H1 (cell line): Measurements from ENCODE around the gene NXT1. TPM values are rescaled to one million over a fixed set of nuclear protein-coding genes. Genes with fewer than 3 reads are reported as not detected.

Source experiments
- CBX5 ChIP-seq: fragments of 300-800, 300-1000 bp; sonication (generic); IDR thresholded peaks from 2 replicates; pipeline ENCODE4 v1.7.1; 2016; ENCODE audit warnings: antibody characterized with exemption, low read length, low read depth
- CHD1 ChIP-seq: IDR thresholded peaks from 2 replicates; pipeline ENCODE4 v1.6.1; 2012; ENCODE audit warnings: low read depth, low read length, improper control_type of control experiment
- CTBP2 ChIP-seq: IDR thresholded peaks from 2 replicates; pipeline ENCODE4 v1.7.0; 2011; ENCODE audit warnings: borderline replicate concordance, mild to moderate bottlenecking, moderate library complexity, mixed read lengths, low read length; ENCODE audit not compliant: insufficient read depth, insufficient read length
- KDM5A ChIP-seq: fragments of 200-600 bp; IDR thresholded peaks from 2 replicates; pipeline ENCODE4 v1.7.1; 2012; ENCODE audit warnings: mild to moderate bottlenecking, low read length, inconsistent platforms, mixed read lengths
- SIN3A ChIP-seq, 2 experiments: IDR thresholded peaks in 1 of 2; conservative IDR thresholded peaks in 1 of 2; 2 replicates each; pipeline ENCODE4 v1.6.1; 2011 to 2012; ENCODE audit warnings: low read length in 2 of 2, improper control_type of control experiment in 1 of 2, low read depth in 1 of 2, mild to moderate bottlenecking in 1 of 2
- TEAD4 ChIP-seq: IDR thresholded peaks from 2 replicates; pipeline ENCODE4 v1.6.1; 2012; ENCODE audit warnings: low read depth, low read length, inconsistent platforms, mixed read lengths
- polyA plus RNA-seq, 7 experiments: library from polyadenylated mRNA; depleted of rRNA in 3 of 7; stranded (reverse) in 5 of 7; unstranded in 2 of 7; fragments of >200 nt in 5 of 7; fragments of 200-250 nt in 2 of 7; gene quantifications; 1 replicate in 5 of 7; 2 replicates in 1 of 7; 4 replicates in 1 of 7; pipeline versions ENCODE4 v1.2.1 to v1.2.3, GENCODE V29; 2011 to 2013; ENCODE audit warnings: missing spikeins in 2 of 7, mixed read lengths in 2 of 7
- total RNA-seq: library from RNA; stranded (reverse); fragmentation: NEBNext Ultra II Directional; extraction: Animal tissue kit (Norgen Biotek cat#: 25700); gene quantifications from 2 replicates; pipeline ENCODE4 v1.2.1, GENCODE V29; 2021
- TF ChIP-seq, protein P1 (sequence below): fragments of 300-600 bp; sonication (generic); IDR thresholded peaks from 2 replicates; pipeline ENCODE4 v1.7.1; 2012; ENCODE audit warnings: low read length, moderate library complexity, mild to moderate bottlenecking, inconsistent platforms; ENCODE audit not compliant: insufficient replicate concordance
- TF ChIP-seq, protein P2 (sequence below): IDR thresholded peaks from 2 replicates; pipeline ENCODE4 v1.6.1; 2012; ENCODE audit warnings: inconsistent platforms

NXT1 gene
- total and polyA plus RNA-seq, 2 of the 8 experiments (the other 6 are each of a cell fraction or from before 2014, with no cell fraction given): 23.1 to 26.5 TPM

DNA sequence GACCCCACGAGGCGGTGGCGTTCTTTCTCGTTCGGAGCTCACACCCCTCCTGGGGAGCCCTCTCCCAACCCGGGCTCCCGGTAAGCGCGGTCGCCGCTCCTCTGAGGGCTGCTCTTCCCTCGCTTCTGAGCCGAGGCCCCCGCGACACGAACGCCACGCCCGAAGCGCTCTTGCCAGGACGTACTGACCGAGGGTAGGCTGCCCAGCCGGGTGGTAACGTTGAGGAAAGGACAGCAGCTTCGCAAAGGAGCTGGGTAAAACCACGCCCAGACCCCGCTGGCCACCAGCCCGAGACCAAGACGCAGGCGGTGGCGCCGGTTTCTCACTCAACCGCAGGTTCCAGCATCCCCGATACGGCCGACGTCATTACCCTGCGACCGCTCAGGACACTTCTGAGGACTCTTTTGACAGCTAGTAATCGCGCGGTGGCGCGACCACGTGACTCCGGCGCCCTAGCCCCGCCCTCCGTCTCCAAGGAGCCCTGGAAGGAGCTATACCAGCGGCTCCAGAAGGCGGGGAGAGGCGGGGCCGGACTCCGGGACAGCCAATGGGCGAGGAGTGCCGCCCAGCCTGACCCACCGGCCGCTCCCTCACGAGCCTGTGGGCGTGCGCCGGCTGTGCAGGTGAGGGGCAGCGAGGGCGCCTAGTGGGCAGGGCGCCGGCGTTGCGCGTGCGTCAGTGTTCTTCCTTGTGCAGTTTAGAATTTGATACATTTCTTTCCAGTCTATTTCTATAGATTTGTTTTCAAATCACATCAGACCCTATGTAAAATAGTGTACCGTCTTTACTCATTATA lies 7.4 kb downstream of the NXT1 start (continued):
- TF ChIP-seq CHD1 (no peak), CTBP2 (no peak), SIN3A (conservative IDR thresholded peaks at IDR 0.05 in 1 of 2, IDR thresholded peaks at IDR 0.05 in 1 of 2; ENCODE audit: low read depth in 1 of 2, low read length in 2 of 2) (peak; percentile 93 to 99), KDM5A (0 out of 2 replicates have a peak, but pooled peaks have one; percentile 45), CBX5 (no peak), TEAD4 (no peak)
- TF ChIP-seq, protein P1, sequence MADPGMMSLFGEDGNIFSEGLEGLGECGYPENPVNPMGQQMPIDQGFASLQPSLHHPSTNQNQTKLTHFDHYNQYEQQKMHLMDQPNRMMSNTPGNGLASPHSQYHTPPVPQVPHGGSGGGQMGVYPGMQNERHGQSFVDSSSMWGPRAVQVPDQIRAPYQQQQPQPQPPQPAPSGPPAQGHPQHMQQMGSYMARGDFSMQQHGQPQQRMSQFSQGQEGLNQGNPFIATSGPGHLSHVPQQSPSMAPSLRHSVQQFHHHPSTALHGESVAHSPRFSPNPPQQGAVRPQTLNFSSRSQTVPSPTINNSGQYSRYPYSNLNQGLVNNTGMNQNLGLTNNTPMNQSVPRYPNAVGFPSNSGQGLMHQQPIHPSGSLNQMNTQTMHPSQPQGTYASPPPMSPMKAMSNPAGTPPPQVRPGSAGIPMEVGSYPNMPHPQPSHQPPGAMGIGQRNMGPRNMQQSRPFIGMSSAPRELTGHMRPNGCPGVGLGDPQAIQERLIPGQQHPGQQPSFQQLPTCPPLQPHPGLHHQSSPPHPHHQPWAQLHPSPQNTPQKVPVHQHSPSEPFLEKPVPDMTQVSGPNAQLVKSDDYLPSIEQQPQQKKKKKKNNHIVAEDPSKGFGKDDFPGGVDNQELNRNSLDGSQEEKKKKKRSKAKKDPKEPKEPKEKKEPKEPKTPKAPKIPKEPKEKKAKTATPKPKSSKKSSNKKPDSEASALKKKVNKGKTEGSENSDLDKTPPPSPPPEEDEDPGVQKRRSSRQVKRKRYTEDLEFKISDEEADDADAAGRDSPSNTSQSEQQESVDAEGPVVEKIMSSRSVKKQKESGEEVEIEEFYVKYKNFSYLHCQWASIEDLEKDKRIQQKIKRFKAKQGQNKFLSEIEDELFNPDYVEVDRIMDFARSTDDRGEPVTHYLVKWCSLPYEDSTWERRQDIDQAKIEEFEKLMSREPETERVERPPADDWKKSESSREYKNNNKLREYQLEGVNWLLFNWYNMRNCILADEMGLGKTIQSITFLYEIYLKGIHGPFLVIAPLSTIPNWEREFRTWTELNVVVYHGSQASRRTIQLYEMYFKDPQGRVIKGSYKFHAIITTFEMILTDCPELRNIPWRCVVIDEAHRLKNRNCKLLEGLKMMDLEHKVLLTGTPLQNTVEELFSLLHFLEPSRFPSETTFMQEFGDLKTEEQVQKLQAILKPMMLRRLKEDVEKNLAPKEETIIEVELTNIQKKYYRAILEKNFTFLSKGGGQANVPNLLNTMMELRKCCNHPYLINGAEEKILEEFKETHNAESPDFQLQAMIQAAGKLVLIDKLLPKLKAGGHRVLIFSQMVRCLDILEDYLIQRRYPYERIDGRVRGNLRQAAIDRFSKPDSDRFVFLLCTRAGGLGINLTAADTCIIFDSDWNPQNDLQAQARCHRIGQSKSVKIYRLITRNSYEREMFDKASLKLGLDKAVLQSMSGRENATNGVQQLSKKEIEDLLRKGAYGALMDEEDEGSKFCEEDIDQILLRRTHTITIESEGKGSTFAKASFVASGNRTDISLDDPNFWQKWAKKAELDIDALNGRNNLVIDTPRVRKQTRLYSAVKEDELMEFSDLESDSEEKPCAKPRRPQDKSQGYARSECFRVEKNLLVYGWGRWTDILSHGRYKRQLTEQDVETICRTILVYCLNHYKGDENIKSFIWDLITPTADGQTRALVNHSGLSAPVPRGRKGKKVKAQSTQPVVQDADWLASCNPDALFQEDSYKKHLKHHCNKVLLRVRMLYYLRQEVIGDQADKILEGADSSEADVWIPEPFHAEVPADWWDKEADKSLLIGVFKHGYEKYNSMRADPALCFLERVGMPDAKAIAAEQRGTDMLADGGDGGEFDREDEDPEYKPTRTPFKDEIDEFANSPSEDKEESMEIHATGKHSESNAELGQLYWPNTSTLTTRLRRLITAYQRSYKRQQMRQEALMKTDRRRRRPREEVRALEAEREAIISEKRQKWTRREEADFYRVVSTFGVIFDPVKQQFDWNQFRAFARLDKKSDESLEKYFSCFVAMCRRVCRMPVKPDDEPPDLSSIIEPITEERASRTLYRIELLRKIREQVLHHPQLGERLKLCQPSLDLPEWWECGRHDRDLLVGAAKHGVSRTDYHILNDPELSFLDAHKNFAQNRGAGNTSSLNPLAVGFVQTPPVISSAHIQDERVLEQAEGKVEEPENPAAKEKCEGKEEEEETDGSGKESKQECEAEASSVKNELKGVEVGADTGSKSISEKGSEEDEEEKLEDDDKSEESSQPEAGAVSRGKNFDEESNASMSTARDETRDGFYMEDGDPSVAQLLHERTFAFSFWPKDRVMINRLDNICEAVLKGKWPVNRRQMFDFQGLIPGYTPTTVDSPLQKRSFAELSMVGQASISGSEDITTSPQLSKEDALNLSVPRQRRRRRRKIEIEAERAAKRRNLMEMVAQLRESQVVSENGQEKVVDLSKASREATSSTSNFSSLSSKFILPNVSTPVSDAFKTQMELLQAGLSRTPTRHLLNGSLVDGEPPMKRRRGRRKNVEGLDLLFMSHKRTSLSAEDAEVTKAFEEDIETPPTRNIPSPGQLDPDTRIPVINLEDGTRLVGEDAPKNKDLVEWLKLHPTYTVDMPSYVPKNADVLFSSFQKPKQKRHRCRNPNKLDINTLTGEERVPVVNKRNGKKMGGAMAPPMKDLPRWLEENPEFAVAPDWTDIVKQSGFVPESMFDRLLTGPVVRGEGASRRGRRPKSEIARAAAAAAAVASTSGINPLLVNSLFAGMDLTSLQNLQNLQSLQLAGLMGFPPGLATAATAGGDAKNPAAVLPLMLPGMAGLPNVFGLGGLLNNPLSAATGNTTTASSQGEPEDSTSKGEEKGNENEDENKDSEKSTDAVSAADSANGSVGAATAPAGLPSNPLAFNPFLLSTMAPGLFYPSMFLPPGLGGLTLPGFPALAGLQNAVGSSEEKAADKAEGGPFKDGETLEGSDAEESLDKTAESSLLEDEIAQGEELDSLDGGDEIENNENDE: no peak
- TF ChIP-seq, protein P2, sequence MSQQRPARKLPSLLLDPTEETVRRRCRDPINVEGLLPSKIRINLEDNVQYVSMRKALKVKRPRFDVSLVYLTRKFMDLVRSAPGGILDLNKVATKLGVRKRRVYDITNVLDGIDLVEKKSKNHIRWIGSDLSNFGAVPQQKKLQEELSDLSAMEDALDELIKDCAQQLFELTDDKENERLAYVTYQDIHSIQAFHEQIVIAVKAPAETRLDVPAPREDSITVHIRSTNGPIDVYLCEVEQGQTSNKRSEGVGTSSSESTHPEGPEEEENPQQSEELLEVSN: no peak
